Esophagus (tissue), 2 donors: ENCODE results near the gene PLEKHA7. TPM values are rescaled to one million over a fixed set of nuclear protein-coding genes. Genes with fewer than 3 reads are reported as not detected.

ENCODE experiments used
- H3K27ac ChIP-seq, 2 donors: one replicate each; pipeline ENCODE4 v1.5.1; 2013; ENCODE audit warnings: low read depth in 2 of 2, mild to moderate bottlenecking in 2 of 2, inconsistent platforms in 1 of 2, low read length in 1 of 2, moderate library complexity in 1 of 2
- H3K27me3 ChIP-seq, 2 donors: one replicate each; pipeline ENCODE4 v1.6.1; 2013; ENCODE audit warnings: low read length in 2 of 2, control low read depth in 1 of 2, mild to moderate bottlenecking in 1 of 2; ENCODE audit not compliant: insufficient read depth in 2 of 2, control insufficient read depth in 1 of 2
- H3K36me3 ChIP-seq, 2 donors: one replicate each; pipeline ENCODE4 v1.6.1; 2013; ENCODE audit warnings: low read length in 1 of 2; ENCODE audit not compliant: control insufficient read depth in 2 of 2, insufficient read depth in 2 of 2
- H3K4me1 ChIP-seq, 2 donors: one replicate each; pipeline ENCODE4 v1.6.1; 2013; ENCODE audit warnings: low read length in 1 of 2; ENCODE audit not compliant: control insufficient read depth in 2 of 2, insufficient read depth in 2 of 2
- H3K4me3 ChIP-seq, 2 donors: one replicate each; pipeline ENCODE4 v1.5.1; 2013; ENCODE audit warnings: low read length in 2 of 2, mild to moderate bottlenecking in 2 of 2, low read depth in 1 of 2, moderate library complexity in 1 of 2
- H3K9me3 ChIP-seq, 2 donors: one replicate each; pipeline ENCODE4 v1.6.1; 2013; ENCODE audit warnings: mild to moderate bottlenecking in 2 of 2, low read depth in 1 of 2, low read length in 1 of 2, moderate library complexity in 1 of 2; ENCODE audit not compliant: control insufficient read depth in 2 of 2, insufficient read depth in 1 of 2
- WGBS, 2 donors: extraction: QIAGEN DNeasy Blood & Tissue Kit; methylation state at CpG; one replicate each; pipeline ENCODE4 v1.1.7; 2013; 5-methylcytosine and 5-hydroxymethylcytosine counted together
- polyA plus RNA-seq, 2 donors: library from polyadenylated mRNA; stranded (reverse); fragments of 200-250 nt; gene quantifications; one replicate each; pipeline ENCODE4 v1.2.3, GENCODE V29; 2013
- donor health status: healthy with polysubstance abuse.
- donor health status: Bipolar disorder and iron deficiency.

PLEKHA7 gene
- polyA plus RNA-seq, 2 donors, result 41.4 to 46.0 TPM

GRCh38 chr11:16981651-16982194 lies 32.5 kb downstream of the PLEKHA7 start:
- 61 to 71% methylated on average over 9 of the region's 9 CpGs for WGBS, 2 donors
- Histone ChIP-seq H3K4me3 (no peak overlapping the region), H3K27ac (peak overlapping the region; percentile 69 to 75), H3K27me3 (no peaks in the 10 kb centered on the region), H3K36me3 (no peaks in the 10 kb centered on the region), H3K9me3 (no peaks in the 10 kb centered on the region), H3K4me1 (peaks cover 0 to 2% of the 10 kb centered on the region in 2 donors)

- Histone ChIP-seq H3K27ac (no peak overlapping the region), H3K4me3 (no peak overlapping the region), H3K27me3 (no peaks in the 10 kb centered on the region), H3K36me3 (no peaks in the 10 kb centered on the region), H3K4me1 (peaks cover 0 to 2% of the 10 kb centered on the region in 2 donors), H3K9me3 (no peaks in the 10 kb centered on the region)
- 78 to 86% methylated on average over 8 of the region's 8 CpGs for WGBS, 2 donors
These were observed 34.3 kb downstream of the PLEKHA7 start for GRCh38 chr11:16979703-16980622.

- H3K36me3 ChIP-seq, result no peaks in the 10 kb centered on the region
- H3K9me3 ChIP-seq, result no peaks in the 10 kb centered on the region
- 64 to 74% methylated on average over 2 of the region's 2 CpGs for WGBS, 2 donors
- peak overlapping the region; percentile 12 to 72 for H3K27ac ChIP-seq
- no peaks in the 10 kb centered on the region for H3K27me3 ChIP-seq
- H3K4me3 ChIP-seq, result no peak overlapping the region
- peaks cover 0 to 2% of the 10 kb centered on the region in 2 donors for H3K4me1 ChIP-seq
These were observed 36.3 kb downstream of the PLEKHA7 start for GRCh38 chr11:16977994-16978315.

GRCh38 chr11:16977136-16977993 lies 36.8 kb downstream of the PLEKHA7 start:
- Histone ChIP-seq H3K4me1 (peaks cover 0 to 2% of the 10 kb centered on the region in 2 donors), H3K27ac (peak overlapping the region; percentile 12 to 72)
- 77 to 78% methylated on average over 7 of the region's 7 CpGs for WGBS, 2 donors

GRCh38 chr11:16976379-16976778 lies 37.8 kb downstream of the PLEKHA7 start:
- Histone ChIP-seq H3K4me1 (peaks cover 0 to 2% of the 10 kb centered on the region in 2 donors), H3K27me3 (no peaks in the 10 kb centered on the region), H3K9me3 (no peaks in the 10 kb centered on the region), H3K27ac (no peak overlapping the region), H3K36me3 (no peaks in the 10 kb centered on the region), H3K4me3 (no peak overlapping the region)
- WGBS, 2 donors, result 71 to 73% methylated on average over 5 of the region's 5 CpGs

More at GRCh38 chr11:16977136-16977993, 36.8 kb downstream of the PLEKHA7 start:
- Histone ChIP-seq H3K9me3 (no peaks in the 10 kb centered on the region), H3K27me3 (no peaks in the 10 kb centered on the region), H3K4me3 (no peak overlapping the region), H3K36me3 (no peaks in the 10 kb centered on the region)

GRCh38 chr11:16975906-16976305 lies 38.3 kb downstream of the PLEKHA7 start:
- Histone ChIP-seq H3K9me3 (no peaks in the 10 kb centered on the region), H3K36me3 (no peaks in the 10 kb centered on the region), H3K4me1 (peaks cover 0 to 2% of the 10 kb centered on the region in 2 donors), H3K27ac (no peak overlapping the region), H3K4me3 (no peak overlapping the region), H3K27me3 (no peaks in the 10 kb centered on the region)
- 77 to 82% methylated on average over 1 of the region's 1 CpG for WGBS, 2 donors

- Histone ChIP-seq H3K36me3 (no peaks in the 10 kb centered on the region), H3K4me3 (no peak overlapping the region), H3K27me3 (no peaks in the 10 kb centered on the region), H3K9me3 (no peaks in the 10 kb centered on the region), H3K27ac (no peak overlapping the region), H3K4me1 (no peaks in the 10 kb centered on the region)
- WGBS, 2 donors, result 79 to 82% methylated on average over 3 of the region's 3 CpGs
These were observed 40.8 kb downstream of the PLEKHA7 start for GRCh38 chr11:16973338-16973964.

- WGBS, 2 donors, result 67 to 70% methylated on average over 5 of the region's 5 CpGs
- peaks cover 3% of the 10 kb centered on the region in 2 donors for H3K4me1 ChIP-seq
- no peaks in the 10 kb centered on the region for H3K9me3 ChIP-seq
- no peak overlapping the region for H3K27ac ChIP-seq
- H3K4me3 ChIP-seq, result no peak overlapping the region
- H3K36me3 ChIP-seq, result no peaks in the 10 kb centered on the region
- no peaks in the 10 kb centered on the region for H3K27me3 ChIP-seq
These were observed 44.9 kb downstream of the PLEKHA7 start for GRCh38 chr11:16969010-16969999.
